ENCODE measurements around the gene WDR36. TPM values are rescaled to one million over a fixed set of nuclear protein-coding genes. Genes with fewer than 3 reads are reported as not detected.

WDR36 gene
- total RNA-seq, 1 donor from 2014 or later: 27.5 TPM

DNA sequence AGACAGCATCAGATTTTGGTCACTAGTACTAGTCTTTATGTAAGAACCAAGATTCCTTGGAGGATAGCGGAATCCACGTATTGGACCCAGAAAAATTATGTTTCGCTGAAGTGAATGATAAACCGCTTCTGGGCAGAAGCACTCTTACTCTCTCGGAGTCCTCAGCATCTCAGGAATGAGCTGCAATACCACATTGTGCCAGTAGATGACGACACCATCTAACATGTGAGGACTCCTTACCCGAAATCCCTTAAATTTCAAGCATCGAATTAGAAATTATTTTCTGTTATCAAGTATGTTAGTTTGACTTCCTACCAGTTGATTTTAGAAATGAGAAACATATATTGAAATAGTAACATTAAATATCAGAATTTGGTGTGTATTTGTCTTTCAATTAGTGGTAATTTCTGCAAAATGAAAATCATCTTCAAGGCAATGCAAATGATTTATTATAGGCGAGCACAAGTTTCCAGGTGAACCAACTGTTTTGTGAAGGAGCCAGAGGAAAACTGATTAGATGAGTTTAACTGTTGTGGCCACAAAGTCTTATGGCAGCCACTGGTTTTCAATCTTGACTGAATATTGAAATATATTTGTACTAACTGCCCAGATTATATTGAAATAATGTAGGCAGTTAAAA is 66.1 kb downstream of the WDR36 start:
- no peak for DNase-seq (ENCODE audit: extremely low spot score in 2 of 2)
- Histone ChIP-seq H3K27ac (no peak overlapping the region), H3K9me3 (no peaks in the 10 kb centered on the region), H3K27me3 (no peaks in the 10 kb centered on the region), H3K36me3 (no peaks in the 10 kb centered on the region), H3K4me3 (no peak overlapping the region), H3K4me1 (no peaks in the 10 kb centered on the region)
- intact Hi-C loops (cut with DNase I): no loop called here
- TF ChIP-seq, protein P1, sequence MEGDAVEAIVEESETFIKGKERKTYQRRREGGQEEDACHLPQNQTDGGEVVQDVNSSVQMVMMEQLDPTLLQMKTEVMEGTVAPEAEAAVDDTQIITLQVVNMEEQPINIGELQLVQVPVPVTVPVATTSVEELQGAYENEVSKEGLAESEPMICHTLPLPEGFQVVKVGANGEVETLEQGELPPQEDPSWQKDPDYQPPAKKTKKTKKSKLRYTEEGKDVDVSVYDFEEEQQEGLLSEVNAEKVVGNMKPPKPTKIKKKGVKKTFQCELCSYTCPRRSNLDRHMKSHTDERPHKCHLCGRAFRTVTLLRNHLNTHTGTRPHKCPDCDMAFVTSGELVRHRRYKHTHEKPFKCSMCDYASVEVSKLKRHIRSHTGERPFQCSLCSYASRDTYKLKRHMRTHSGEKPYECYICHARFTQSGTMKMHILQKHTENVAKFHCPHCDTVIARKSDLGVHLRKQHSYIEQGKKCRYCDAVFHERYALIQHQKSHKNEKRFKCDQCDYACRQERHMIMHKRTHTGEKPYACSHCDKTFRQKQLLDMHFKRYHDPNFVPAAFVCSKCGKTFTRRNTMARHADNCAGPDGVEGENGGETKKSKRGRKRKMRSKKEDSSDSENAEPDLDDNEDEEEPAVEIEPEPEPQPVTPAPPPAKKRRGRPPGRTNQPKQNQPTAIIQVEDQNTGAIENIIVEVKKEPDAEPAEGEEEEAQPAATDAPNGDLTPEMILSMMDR (IDR thresholded peaks at IDR 0.05): peak; percentile 83 to 97 (median 92)
- no peak for TF ChIP-seq POLR2AphosphoS5 (IDR thresholded peaks at IDR 0.05; ENCODE audit: insufficient read depth in 1 of 2, low read depth in 1 of 2)

DNA sequence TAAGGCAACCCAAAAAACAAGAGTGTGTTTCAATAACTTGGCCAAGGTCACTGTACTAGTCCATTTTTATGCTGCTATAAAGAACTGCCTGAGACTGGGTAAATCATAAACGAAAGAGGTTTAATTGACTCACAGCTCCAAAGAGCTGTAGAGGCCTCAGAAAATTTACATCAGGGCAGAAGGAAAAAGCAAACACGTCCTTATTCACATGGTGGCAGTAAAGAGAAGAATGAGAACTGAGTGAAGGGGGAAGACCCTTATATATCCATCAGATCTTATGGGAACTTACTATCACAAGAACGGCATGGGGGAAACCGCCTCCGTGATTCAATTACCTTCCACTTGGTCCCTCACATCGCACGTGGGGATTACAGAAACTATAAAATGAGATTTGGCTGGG is 67.7 kb downstream of the WDR36 start:
- no peak for DNase-seq (ENCODE audit: extremely low spot score in 2 of 2)
- H3K4me1 ChIP-seq: no peaks in the 10 kb centered on the region
- H3K9me3 ChIP-seq: no peaks in the 10 kb centered on the region
- no peak for TF ChIP-seq POLR2AphosphoS5 (IDR thresholded peaks at IDR 0.05; ENCODE audit: insufficient read depth in 1 of 2, low read depth in 1 of 2)
- TF ChIP-seq, protein P1 (IDR thresholded peaks at IDR 0.05): no peak
- no peak for TF ChIP-seq POLR2A (IDR thresholded peaks at IDR 0.05)
- H3K36me3 ChIP-seq: no peaks in the 10 kb centered on the region
- no peak overlapping the region for H3K27ac ChIP-seq
- H3K4me3 ChIP-seq: no peak overlapping the region
- intact Hi-C loops (cut with DNase I): no loop called here
- no peaks in the 10 kb centered on the region for H3K27me3 ChIP-seq

DNA sequence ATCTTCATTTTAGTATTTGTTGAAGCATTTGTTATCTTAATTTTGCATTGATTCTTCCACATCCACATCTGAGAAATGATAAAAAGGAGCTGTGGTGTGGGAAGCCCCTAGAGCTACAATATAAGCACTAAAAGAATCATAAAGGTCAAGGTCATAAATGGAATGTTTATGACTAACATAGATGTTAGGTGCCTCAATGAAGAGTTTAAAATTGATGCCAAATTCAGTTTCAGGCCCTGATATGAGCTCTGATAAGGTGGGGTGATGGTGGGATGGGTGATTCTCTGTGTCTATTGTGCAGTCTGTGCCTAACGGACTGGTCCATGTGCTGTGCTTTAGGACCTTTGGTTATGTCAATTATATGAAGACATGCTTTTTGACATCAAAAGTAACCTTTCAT is 70.9 kb downstream of the WDR36 start:
- Histone ChIP-seq H3K4me3 (no peak overlapping the region), H3K27ac (no peak overlapping the region), H3K4me1 (no peaks in the 10 kb centered on the region), H3K9me3 (no peaks in the 10 kb centered on the region), H3K36me3 (no peaks in the 10 kb centered on the region), H3K27me3 (no peaks in the 10 kb centered on the region)
- TF ChIP-seq, protein P1 (IDR thresholded peaks at IDR 0.05): no peak
- TF ChIP-seq POLR2A (IDR thresholded peaks at IDR 0.05) (no peak), POLR2AphosphoS5 (IDR thresholded peaks at IDR 0.05; ENCODE audit: insufficient read depth in 1 of 2, low read depth in 1 of 2) (no peak)
- no peak for DNase-seq (ENCODE audit: extremely low spot score in 2 of 2)
- intact Hi-C loops (cut with DNase I): no loop called here

DNA sequence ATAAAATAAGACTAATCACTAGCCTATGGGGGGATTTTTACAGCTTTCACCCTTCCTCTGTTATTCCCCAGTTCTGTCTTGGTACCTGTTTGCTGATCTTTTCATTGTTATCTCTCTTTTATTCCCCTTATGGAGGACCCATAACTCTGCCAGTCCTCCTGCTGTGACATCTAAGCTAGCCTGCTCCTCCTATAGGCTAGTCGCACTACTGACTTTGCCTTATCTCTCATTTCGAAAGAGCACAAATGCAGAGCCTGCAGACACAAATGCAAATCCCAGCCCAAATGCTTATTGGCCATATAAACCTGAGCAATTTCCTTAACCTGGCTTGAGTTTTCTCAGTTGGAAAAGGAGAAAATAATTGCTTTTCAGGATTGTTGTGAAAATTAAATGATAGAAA is 72.9 kb downstream of the WDR36 start:
- no peaks in the 10 kb centered on the region for H3K27me3 ChIP-seq
- H3K9me3 ChIP-seq: no peaks in the 10 kb centered on the region
- no peak for DNase-seq (ENCODE audit: extremely low spot score in 2 of 2)
- intact Hi-C loops (cut with DNase I): no loop called here
- no peaks in the 10 kb centered on the region for H3K4me1 ChIP-seq
- no peak overlapping the region for H3K27ac ChIP-seq
- no peak overlapping the region for H3K4me3 ChIP-seq
- H3K36me3 ChIP-seq: no peaks in the 10 kb centered on the region
- TF ChIP-seq, protein P1 (IDR thresholded peaks at IDR 0.05): no peak
- no peak for TF ChIP-seq POLR2A (IDR thresholded peaks at IDR 0.05)
- no peak for TF ChIP-seq POLR2AphosphoS5 (IDR thresholded peaks at IDR 0.05; ENCODE audit: insufficient read depth in 1 of 2, low read depth in 1 of 2)

DNA sequence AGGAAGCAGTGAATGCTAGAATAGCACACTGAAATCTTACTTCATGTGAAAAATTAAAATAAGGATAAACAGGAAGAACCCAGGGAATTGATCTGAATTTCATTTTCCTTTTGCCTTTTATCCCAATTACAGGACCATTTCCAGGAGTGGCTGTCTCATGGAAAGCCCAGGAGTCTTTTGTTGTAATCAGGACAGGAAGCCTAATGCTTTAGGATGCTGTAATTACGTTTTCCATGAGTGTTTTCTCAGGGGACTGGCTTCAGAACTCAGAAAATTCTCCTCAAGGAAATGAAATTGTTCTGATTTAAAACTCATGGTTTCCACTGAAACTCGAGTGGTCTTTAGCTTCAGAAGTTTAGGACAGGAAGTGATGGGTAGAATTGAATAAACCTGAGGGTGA is 75.4 kb downstream of the WDR36 start:
- no peaks in the 10 kb centered on the region for H3K9me3 ChIP-seq
- no peak overlapping the region for H3K27ac ChIP-seq
- no peaks in the 10 kb centered on the region for H3K36me3 ChIP-seq
- no peaks in the 10 kb centered on the region for H3K4me1 ChIP-seq
- TF ChIP-seq POLR2AphosphoS5 (IDR thresholded peaks at IDR 0.05; ENCODE audit: insufficient read depth in 1 of 2, low read depth in 1 of 2) (no peak), POLR2A (IDR thresholded peaks at IDR 0.05) (no peak)
- TF ChIP-seq, protein P1 (IDR thresholded peaks at IDR 0.05): no peak
- no peak for DNase-seq (ENCODE audit: extremely low spot score in 2 of 2)
- intact Hi-C loops (cut with DNase I): no loop called here
- no peak overlapping the region for H3K4me3 ChIP-seq
- no peaks in the 10 kb centered on the region for H3K27me3 ChIP-seq

Data from vagina (tissue), 2 donors.